HepG2 (cell line): ENCODE data around the gene TEKT5. TPM values are rescaled to one million over a fixed set of nuclear protein-coding genes. Genes with fewer than 3 reads are reported as not detected.
"Not testable (repeated sequence)": the region's sequence is repeated elsewhere in the genome, so short reads cannot be mapped to it uniquely, and the experiment has no call there.

Source experiments
- SOX6 ChIP-seq, 2 experiments: fragments of 450-650 bp in 1 of 2; sonication (generic) in 1 of 2; formaldehyde crosslinking in 1 of 2; IDR thresholded peaks; 2 replicates each; pipeline versions ENCODE4 v1.4.0 to v1.6.1; 2017 to 2020; ENCODE audit warnings: antibody characterized with exemption in 1 of 2, mild to moderate bottlenecking in 1 of 2, missing genetic modification reagents in 1 of 2
- ZMYM3 ChIP-seq: sonication (generic); formaldehyde crosslinking; IDR thresholded peaks from 2 replicates; pipeline ENCODE4 v1.5.1; 2020; ENCODE audit warnings: mild to moderate bottlenecking, missing genetic modification reagents
- ZNF292 ChIP-seq: sonication (generic); formaldehyde crosslinking; IDR thresholded peaks from 2 replicates; pipeline ENCODE4 v1.8.1; 2022; ENCODE audit warnings: mild to moderate bottlenecking, low read depth, missing genetic modification reagents, borderline replicate concordance
- ZNF670 ChIP-seq: sonication (generic); formaldehyde crosslinking; IDR thresholded peaks from 2 replicates; pipeline ENCODE4 v1.8.0; 2022; ENCODE audit warnings: mild to moderate bottlenecking, missing genetic modification reagents, borderline replicate concordance
- polyA plus RNA-seq, 8 experiments: library from polyadenylated mRNA; depleted of rRNA in 3 of 8; stranded (reverse) in 7 of 8; unstranded in 1 of 8; fragments of >200 nt; fragmentation: Illumina TruSeq in 4 of 8; extraction: Trizol in 4 of 8; gene quantifications; 2 replicates each; pipeline versions ENCODE4 v1.2.1 to v1.2.3, GENCODE V29; 2011 to 2016; ENCODE audit warnings: low read depth in 4 of 8, missing spikeins in 1 of 8, mixed read lengths in 1 of 8; ENCODE audit not compliant: insufficient read depth in 1 of 8
- total RNA-seq, 5 experiments: library from RNA; depleted of rRNA; stranded (reverse); fragments of >200 nt; fragmentation: Illumina TruSeq; extraction: Trizol; gene quantifications; 2 replicates each; pipeline ENCODE4 v1.2.3, GENCODE V29; 2016; ENCODE audit warnings: low read depth in 1 of 5
- TF ChIP-seq, protein P1 (sequence below): sonication (generic); formaldehyde crosslinking; IDR thresholded peaks from 2 replicates; pipeline ENCODE4 v1.4.0; 2020; ENCODE audit warnings: low read depth, missing genetic modification reagents
- TF ChIP-seq, protein P2 (sequence below): sonication (generic); formaldehyde crosslinking; IDR thresholded peaks from 2 replicates; pipeline ENCODE4 v1.4.0; 2020; ENCODE audit warnings: missing genetic modification reagents, mild to moderate bottlenecking, borderline replicate concordance
- TF ChIP-seq, protein P3 (sequence below): sonication (generic); formaldehyde crosslinking; IDR thresholded peaks from 2 replicates; pipeline ENCODE4 v1.8.0; 2022; ENCODE audit warnings: mild to moderate bottlenecking, missing genetic modification reagents; ENCODE audit not compliant: insufficient replicate concordance

TEKT5 gene
- total and polyA plus RNA-seq, 2 of the 13 experiments (the other 11 are each of a cell fraction or from before 2014, with no cell fraction given): 0.16 TPM; not detected in 1

DNA sequence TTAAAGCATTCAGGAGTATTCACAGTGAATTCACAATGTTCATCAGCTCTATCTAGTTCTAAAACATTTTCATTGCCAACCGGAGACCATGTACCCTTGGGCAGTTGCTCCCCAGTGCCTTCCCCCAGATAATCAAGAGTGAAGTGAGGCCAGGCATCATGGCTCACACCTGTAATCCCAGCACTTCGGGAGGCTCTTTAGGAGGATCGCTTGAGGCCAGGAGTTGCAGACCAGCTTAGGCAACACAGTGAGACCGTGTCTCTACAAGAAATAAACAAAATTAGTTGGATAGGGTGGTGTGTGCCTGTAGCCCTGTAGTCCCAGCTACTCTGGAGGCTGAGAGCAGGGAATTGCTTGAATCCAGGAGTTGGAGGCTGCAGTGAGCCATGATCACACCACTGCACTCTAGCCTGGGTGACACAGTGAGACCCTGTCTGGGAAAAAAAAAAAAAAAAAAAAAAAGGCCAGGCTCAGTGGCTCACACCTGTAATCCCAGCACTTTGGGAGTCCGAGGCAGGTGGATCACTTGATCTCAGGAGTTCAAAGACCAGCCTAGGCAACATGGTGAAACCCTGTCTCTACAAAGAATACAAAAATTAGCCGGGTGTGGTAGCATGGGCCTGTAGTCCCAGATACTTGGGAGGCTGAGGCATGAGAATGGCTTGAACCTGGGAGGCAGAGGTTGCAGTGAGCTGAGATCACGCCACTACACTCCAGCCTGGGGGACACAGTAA lies 73.3 kb downstream of the TEKT5 start (continued):
- TF ChIP-seq, protein P1, sequence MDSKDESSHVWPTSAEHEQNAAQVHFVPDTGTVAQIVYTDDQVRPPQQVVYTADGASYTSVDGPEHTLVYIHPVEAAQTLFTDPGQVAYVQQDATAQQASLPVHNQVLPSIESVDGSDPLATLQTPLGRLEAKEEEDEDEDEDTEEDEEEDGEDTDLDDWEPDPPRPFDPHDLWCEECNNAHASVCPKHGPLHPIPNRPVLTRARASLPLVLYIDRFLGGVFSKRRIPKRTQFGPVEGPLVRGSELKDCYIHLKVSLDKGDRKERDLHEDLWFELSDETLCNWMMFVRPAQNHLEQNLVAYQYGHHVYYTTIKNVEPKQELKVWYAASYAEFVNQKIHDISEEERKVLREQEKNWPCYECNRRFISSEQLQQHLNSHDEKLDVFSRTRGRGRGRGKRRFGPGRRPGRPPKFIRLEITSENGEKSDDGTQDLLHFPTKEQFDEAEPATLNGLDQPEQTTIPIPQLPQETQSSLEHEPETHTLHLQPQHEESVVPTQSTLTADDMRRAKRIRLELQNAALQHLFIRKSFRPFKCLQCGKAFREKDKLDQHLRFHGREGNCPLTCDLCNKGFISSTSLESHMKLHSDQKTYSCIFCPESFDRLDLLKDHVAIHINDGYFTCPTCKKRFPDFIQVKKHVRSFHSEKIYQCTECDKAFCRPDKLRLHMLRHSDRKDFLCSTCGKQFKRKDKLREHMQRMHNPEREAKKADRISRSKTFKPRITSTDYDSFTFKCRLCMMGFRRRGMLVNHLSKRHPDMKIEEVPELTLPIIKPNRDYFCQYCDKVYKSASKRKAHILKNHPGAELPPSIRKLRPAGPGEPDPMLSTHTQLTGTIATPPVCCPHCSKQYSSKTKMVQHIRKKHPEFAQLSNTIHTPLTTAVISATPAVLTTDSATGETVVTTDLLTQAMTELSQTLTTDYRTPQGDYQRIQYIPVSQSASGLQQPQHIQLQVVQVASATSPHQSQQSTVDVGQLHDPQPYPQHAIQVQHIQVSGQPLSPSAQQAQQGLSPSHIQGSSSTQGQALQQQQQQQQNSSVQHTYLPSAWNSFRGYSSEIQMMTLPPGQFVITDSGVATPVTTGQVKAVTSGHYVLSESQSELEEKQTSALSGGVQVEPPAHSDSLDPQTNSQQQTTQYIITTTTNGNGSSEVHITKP: 0 out of 2 replicates have a peak, but pooled peaks have one; percentile 52
- TF ChIP-seq SOX6 (IDR thresholded peaks at IDR 0.05): not testable (repeated sequence)
- TF ChIP-seq SOX6 (CRISPR knock-in tag; IDR thresholded peaks at IDR 0.05): peak; percentile 16; the same call in 1 of the 2 replicates
- TF ChIP-seq, protein P2, sequence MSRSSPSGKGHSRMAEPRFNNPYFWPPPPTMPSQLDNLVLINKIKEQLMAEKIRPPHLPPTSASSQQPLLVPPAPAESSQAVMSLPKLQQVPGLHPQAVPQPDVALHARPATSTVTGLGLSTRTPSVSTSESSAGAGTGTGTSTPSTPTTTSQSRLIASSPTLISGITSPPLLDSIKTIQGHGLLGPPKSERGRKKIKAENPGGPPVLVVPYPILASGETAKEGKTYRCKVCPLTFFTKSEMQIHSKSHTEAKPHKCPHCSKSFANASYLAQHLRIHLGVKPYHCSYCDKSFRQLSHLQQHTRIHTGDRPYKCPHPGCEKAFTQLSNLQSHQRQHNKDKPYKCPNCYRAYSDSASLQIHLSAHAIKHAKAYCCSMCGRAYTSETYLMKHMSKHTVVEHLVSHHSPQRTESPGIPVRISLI: peak; percentile 68; the same call in 1 of the 2 replicates
- TF ChIP-seq ZNF670 (CRISPR knock-in tag): 0 out of 2 replicates have a peak, but pooled peaks have one; percentile 35
- TF ChIP-seq ZNF292: 0 out of 2 replicates have a peak, but pooled peaks have one; percentile 31
- TF ChIP-seq ZMYM3: peak; percentile 28
- TF ChIP-seq, protein P3, sequence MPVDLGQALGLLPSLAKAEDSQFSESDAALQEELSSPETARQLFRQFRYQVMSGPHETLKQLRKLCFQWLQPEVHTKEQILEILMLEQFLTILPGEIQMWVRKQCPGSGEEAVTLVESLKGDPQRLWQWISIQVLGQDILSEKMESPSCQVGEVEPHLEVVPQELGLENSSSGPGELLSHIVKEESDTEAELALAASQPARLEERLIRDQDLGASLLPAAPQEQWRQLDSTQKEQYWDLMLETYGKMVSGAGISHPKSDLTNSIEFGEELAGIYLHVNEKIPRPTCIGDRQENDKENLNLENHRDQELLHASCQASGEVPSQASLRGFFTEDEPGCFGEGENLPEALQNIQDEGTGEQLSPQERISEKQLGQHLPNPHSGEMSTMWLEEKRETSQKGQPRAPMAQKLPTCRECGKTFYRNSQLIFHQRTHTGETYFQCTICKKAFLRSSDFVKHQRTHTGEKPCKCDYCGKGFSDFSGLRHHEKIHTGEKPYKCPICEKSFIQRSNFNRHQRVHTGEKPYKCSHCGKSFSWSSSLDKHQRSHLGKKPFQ (CRISPR knock-in tag): peak; percentile 87
